ENCODE results near the gene MCM3AP. TPM values are rescaled to one million over a fixed set of nuclear protein-coding genes. Genes with fewer than 3 reads are reported as not detected.
A peak's percentile ranks its signal among the peaks of the same experiment; 100 is the strongest.

The MCM3AP gene
- total and polyA plus RNA-seq, 9 of the 15 experiments (the other 6 are each of a cell fraction or from before 2014, with no cell fraction given): 6.5 to 179 (median 69.6) TPM

GRCh38 chr21:46324390-46325072 lies 39.1 kb upstream of the MCM3AP start (continued):
- peak; percentile 69 for TF ChIP-seq FIP1L1 (IDR thresholded peaks at IDR 0.05; ENCODE audit: low read depth, low read length, poor library complexity, severe bottlenecking)
- no peak for TF ChIP-seq CAMTA2 (CRISPR knock-in tag; conservative IDR thresholded peaks at IDR 0.05)
- no peak for TF ChIP-seq MCM2 (IDR thresholded peaks at IDR 0.05; ENCODE audit: low read depth)
- no peak for TF ChIP-seq SIX5 (IDR thresholded peaks at IDR 0.05; ENCODE audit: borderline replicate concordance in 1 of 2, insufficient read depth in 1 of 2, low read depth in 1 of 2, low read length in 2 of 2)
- no peak for TF ChIP-seq MAFF (IDR thresholded peaks at IDR 0.05; ENCODE audit: low read length)
- TF ChIP-seq ZNF395 (CRISPR knock-in tag; IDR thresholded peaks at IDR 0.05): no peak
- TF ChIP-seq ZNF655 (CRISPR knock-in tag; IDR thresholded peaks at IDR 0.05): no peak
- no peak for TF ChIP-seq ZNF589 (CRISPR knock-in tag; IDR thresholded peaks at IDR 0.05; ENCODE audit: low read depth)
- TF ChIP-seq ZNF431 (CRISPR knock-in tag; IDR thresholded peaks at IDR 0.05): no peak
- no peak for TF ChIP-seq ZNF316 (IDR thresholded peaks at IDR 0.05)
- no peak for TF ChIP-seq FOXP1 (CRISPR knock-in tag; IDR thresholded peaks at IDR 0.05)
- TF ChIP-seq RCOR1 (IDR thresholded peaks at IDR 0.05; ENCODE audit: borderline replicate concordance in 1 of 2, low read depth in 2 of 2, low read length in 2 of 2): no peak
- TF ChIP-seq DACH1 (IDR thresholded peaks at IDR 0.05; ENCODE audit: partially characterized antibody): no peak
- TF ChIP-seq MEF2D (tag; conservative IDR thresholded peaks at IDR 0.05; ENCODE audit: low read depth): no peak
- TF ChIP-seq SREBF1 (IDR thresholded peaks at IDR 0.05; ENCODE audit: borderline replicate concordance, low read depth, low read length): no peak
- no peak for TF ChIP-seq RNF219 (CRISPR knock-in tag; IDR thresholded peaks at IDR 0.05)
- no peak for TF ChIP-seq TAL1 (IDR thresholded peaks at IDR 0.05)
- TF ChIP-seq RB1 (IDR thresholded peaks at IDR 0.05; ENCODE audit: low read depth): peak; percentile 88
- TF ChIP-seq GATA2 (CRISPR knock-in tag; IDR thresholded peaks at IDR 0.05): 0 out of 2 replicates have a peak, but pooled peaks have one; percentile 23

Data from K562 (cell line).